ENCODE results near the gene NDUFB10. TPM values are rescaled to one million over a fixed set of nuclear protein-coding genes. Genes with fewer than 3 reads are reported as not detected.
A peak's percentile ranks its signal among the peaks of the same experiment; 100 is the strongest.

The NDUFB10 gene
- total RNA-seq, 6 experiments from 2014 or later: 68.7 to 210 (median 81.2) TPM

- Histone ChIP-seq H3K4me3 (no peak overlapping the region), H3K36me3 (no peaks in the 10 kb centered on the region), H3K27ac (no peak overlapping the region), H3K9me3 (no peaks in the 10 kb centered on the region), H3K4me1 (no peaks in the 10 kb centered on the region), H3K27me3 (peaks cover 0 to 8% of the 10 kb centered on the region in 2 donors)
- intact Hi-C loops (cut with DNase I): no loop called here
- DNase-seq (no peak), ATAC-seq (peak; percentile 14 to 47 (median 30))
- WGBS (ENCODE audit: insufficient coverage, low coverage, low lambda C conversion rate, missing lambda C conversion rate): 18% methylated on average over 3 of the region's 21 CpGs
- TF ChIP-seq CTCF (IDR thresholded peaks at IDR 0.05) (no peak), POLR2A (IDR thresholded peaks at IDR 0.05) (no peak)
Observed at GRCh38 chr16:1913327-1914083, 45.8 kb upstream of the NDUFB10 start.

DNA sequence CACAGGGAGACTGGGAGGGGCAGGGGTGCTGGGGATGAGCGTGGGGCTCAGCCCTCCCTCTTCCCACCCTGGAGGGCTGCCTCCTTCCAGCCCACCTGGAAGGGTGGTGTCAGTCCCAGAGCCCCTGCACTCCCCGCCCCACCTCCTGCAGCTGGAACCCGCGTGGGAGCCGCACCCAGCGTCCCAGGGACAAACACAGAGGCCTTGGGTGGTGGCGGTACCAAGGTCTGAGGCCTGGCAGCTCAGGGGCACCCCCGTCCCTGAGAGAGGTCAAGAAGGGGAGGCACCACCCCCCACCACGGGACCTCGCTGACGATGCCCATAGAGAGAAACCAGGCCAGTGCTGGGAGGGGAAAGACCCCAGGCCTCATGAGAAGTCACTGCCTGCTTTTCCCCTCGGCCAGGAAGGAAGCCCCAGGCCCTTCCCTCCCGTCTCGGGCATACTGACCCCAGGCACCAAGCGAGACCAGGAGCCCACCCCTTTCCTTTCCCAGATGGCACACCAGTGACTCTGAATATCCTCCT lies 45.2 kb upstream of the NDUFB10 start:
- no peak overlapping the region for H3K4me3 ChIP-seq
- H3K27ac ChIP-seq: no peak overlapping the region
- H3K4me1 ChIP-seq: no peaks in the 10 kb centered on the region
- 44% methylated on average over 6 of the region's 15 CpGs for WGBS (ENCODE audit: insufficient coverage, low coverage, low lambda C conversion rate, missing lambda C conversion rate)
- ATAC-seq (no peak), DNase-seq (no peak)
- no peaks in the 10 kb centered on the region for H3K36me3 ChIP-seq
- peaks cover 0 to 8% of the 10 kb centered on the region in 2 donors for H3K27me3 ChIP-seq
- TF ChIP-seq POLR2A (IDR thresholded peaks at IDR 0.05) (no peak), CTCF (IDR thresholded peaks at IDR 0.05) (no peak)
- no peaks in the 10 kb centered on the region for H3K9me3 ChIP-seq
- intact Hi-C loops (cut with DNase I): no loop called here

- Histone ChIP-seq H3K27me3 (peaks cover 0 to 8% of the 10 kb centered on the region in 2 donors), H3K9me3 (no peaks in the 10 kb centered on the region), H3K27ac (no peak overlapping the region), H3K36me3 (no peaks in the 10 kb centered on the region), H3K4me1 (no peaks in the 10 kb centered on the region), H3K4me3 (no peak overlapping the region)
- no peak for TF ChIP-seq POLR2A (IDR thresholded peaks at IDR 0.05)
- TF ChIP-seq CTCF (IDR thresholded peaks at IDR 0.05): no peak
- no peak for DNase-seq
- intact Hi-C loops (cut with DNase I): no loop called here
- 35% methylated on average over 5 of the region's 8 CpGs for WGBS (ENCODE audit: insufficient coverage, low coverage, low lambda C conversion rate, missing lambda C conversion rate)
- ATAC-seq: no peak
Observed at GRCh38 chr16:1914988-1915387, 44.4 kb upstream of the NDUFB10 start.

- DNase-seq: no peak
- 39% methylated on average over 5 of the region's 25 CpGs for WGBS (ENCODE audit: insufficient coverage, low coverage, low lambda C conversion rate, missing lambda C conversion rate)
- Histone ChIP-seq H3K27ac (no peak overlapping the region), H3K9me3 (no peaks in the 10 kb centered on the region), H3K27me3 (peaks cover 0 to 8% of the 10 kb centered on the region in 2 donors), H3K36me3 (no peaks in the 10 kb centered on the region), H3K4me3 (no peak overlapping the region), H3K4me1 (no peaks in the 10 kb centered on the region)
- intact Hi-C loops (cut with DNase I): no loop called here
- TF ChIP-seq CTCF (IDR thresholded peaks at IDR 0.05) (no peak), POLR2A (IDR thresholded peaks at IDR 0.05) (no peak)
- ATAC-seq: no peak
Observed at GRCh38 chr16:1915732-1916639, 43.4 kb upstream of the NDUFB10 start.

Data from right lobe of liver (tissue), 6 donors.